ENCODE measurements around the gene ACO2. TPM values are rescaled to one million over a fixed set of nuclear protein-coding genes. Genes with fewer than 3 reads are reported as not detected.

Gene ACO2
- total RNA-seq, 4 donors from 2014 or later = 69.9 to 91.1 (median 76.4) TPM

DNA sequence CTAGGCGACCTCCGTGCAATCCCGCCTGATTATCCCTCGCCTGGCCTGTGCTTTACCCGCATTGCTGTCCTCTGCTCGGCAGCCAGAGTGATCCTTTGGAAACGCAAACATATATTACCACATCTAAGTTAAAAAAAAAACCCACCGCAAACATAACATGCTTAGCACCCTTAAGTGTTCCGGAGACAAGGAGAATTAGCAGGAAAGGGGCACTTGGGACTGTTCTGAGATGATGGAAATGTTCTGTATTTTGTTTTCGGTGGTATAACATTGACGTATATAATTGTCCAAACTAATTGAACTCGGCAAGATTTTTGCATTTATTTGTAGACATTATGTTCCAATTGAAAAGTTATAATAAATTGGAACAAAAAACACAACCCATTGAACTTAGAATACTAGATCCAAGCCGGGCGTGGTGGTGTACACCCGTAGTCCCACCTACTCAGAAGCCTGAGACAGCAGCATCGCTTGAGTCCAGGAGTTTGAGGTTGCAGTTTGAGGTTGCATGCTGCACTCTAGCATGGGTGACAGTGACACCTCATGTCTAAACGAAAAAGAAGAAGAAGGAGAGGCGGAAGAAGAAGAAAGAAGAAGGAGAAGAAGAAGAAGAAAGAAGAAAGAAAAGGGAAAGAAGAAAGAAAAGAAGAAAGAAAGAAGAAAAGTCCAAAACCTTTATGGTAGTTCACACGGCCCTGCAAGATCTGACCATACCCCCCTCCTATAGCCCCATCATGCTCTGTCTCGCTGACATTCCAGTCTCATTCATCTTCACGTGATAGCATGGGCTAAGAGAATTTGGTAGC, 76.0 kb downstream of the ACO2 start:
- peaks cover 0 to 37% (median 14%) of the 10 kb centered on the region in 4 donors for H3K4me1 ChIP-seq
- 19 to 22% methylated on average over 20 to 21 of the region's 21 CpGs for WGBS, 2 donors
- no peak for DNase-seq (ENCODE audit: low spot score in 2 of 2)
- peaks cover 0 to 9% (median 0%) of the 10 kb centered on the region in 3 donors for H3K36me3 ChIP-seq
- no peaks in the 10 kb centered on the region for H3K27me3 ChIP-seq
- H3K27ac ChIP-seq = peak overlapping the region; percentile 27 to 93 (median 76)
- peak overlapping the region in 3 of 4 donors; percentile 84 to 96 (median 90) for H3K4me3 ChIP-seq
- H3K9me3 ChIP-seq = no peaks in the 10 kb centered on the region
- TF ChIP-seq EP300 (IDR thresholded peaks at IDR 0.05) (peak; percentile 13 to 47), CTCF (IDR thresholded peaks at IDR 0.05) (no peak), POLR2A (IDR thresholded peaks at IDR 0.05) (no peak)

GRCh38 chr22:41548830-41549211, 79.9 kb downstream of the ACO2 start:
- no peak overlapping the region for H3K4me3 ChIP-seq
- DNase-seq (ENCODE audit: low spot score in 2 of 2) = no peak
- TF ChIP-seq EP300 (IDR thresholded peaks at IDR 0.05) (no peak), POLR2A (IDR thresholded peaks at IDR 0.05) (no peak), CTCF (IDR thresholded peaks at IDR 0.05) (no peak)
- no peaks in the 10 kb centered on the region for H3K27me3 ChIP-seq
- H3K27ac ChIP-seq = no peak overlapping the region
- 88 to 96% methylated on average over 5 of the region's 5 CpGs for WGBS, 2 donors
- H3K36me3 ChIP-seq = no peaks in the 10 kb centered on the region
- H3K4me1 ChIP-seq = peaks cover 0 to 9% (median 2%) of the 10 kb centered on the region in 4 donors
- no peaks in the 10 kb centered on the region for H3K9me3 ChIP-seq

DNA sequence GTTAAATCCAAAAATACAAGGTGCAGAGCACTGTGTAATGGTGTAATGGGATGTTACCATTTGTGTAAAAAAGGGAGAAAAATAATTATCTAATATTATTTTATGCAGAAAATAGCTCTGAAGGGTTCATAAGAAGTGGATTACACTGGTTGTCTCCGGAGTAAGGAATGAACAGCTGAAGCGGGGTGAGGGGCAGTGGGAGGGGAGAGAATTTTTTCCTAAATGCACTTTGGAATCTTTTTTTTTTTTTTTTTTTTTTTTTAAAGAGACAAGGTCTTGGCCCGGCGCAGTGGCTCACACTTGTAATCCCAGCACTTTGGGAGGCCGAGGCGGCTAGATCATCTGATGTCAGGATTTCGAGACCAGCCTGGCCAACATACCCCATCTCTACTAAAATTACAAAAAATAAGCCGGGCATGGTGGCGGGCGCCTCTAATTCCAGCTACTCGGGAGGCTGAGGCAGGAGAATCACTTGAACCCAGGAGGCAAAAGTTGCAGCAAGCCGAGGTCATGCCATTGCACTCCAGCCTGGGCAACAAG, 82.1 kb downstream of the ACO2 start:
- Histone ChIP-seq H3K4me1 (no peaks in the 10 kb centered on the region), H3K36me3 (no peaks in the 10 kb centered on the region), H3K4me3 (no peak overlapping the region), H3K27me3 (no peaks in the 10 kb centered on the region), H3K9me3 (no peaks in the 10 kb centered on the region), H3K27ac (no peak overlapping the region)
- no peak for TF ChIP-seq POLR2A (IDR thresholded peaks at IDR 0.05)
- TF ChIP-seq EP300 (IDR thresholded peaks at IDR 0.05) = no peak
- TF ChIP-seq CTCF (IDR thresholded peaks at IDR 0.05) = no peak
- 67 to 83% methylated on average over 12 of the region's 12 CpGs for WGBS, 2 donors
- no peak for DNase-seq (ENCODE audit: low spot score in 2 of 2)

DNA sequence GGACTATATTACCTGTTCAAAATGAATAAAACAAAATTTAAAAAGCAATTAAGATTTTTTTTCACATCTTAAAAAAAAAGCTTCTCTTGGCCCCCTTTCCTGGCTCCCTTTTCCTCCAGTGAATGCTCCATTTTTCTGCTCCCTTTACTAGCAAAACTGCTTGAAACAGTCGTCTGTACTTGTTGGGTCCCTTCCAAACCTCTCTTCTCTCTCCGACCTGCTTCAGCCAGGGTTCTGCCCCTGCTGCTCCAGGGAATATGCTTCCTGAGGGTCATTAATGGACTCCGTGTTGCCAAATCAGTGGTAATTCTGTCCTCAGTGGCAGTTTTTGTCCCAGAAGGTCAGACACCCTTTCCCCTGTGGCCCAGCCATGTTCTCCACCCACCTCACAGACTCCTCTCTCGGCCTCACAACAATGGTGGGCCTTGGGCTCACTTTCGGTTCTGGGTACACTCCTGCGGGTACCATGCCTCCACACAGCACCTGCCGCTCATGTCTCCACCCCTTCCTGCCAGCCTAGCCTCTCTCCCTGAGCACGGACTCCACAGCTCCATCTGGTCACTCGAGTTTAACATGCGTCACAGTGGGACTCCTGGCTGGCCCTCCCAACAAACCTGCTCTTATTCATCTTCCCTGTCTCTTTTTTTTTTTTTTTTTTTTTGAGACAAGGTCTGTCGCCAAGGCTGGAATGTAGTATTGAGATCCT, 83.1 kb downstream of the ACO2 start:
- TF ChIP-seq CTCF (IDR thresholded peaks at IDR 0.05) (no peak), EP300 (IDR thresholded peaks at IDR 0.05) (no peak), POLR2A (IDR thresholded peaks at IDR 0.05) (no peak)
- peaks cover 0 to 10% (median 8%) of the 10 kb centered on the region in 4 donors for H3K4me1 ChIP-seq
- DNase-seq (ENCODE audit: low spot score in 2 of 2) = no peak
- no peaks in the 10 kb centered on the region for H3K9me3 ChIP-seq
- no peak overlapping the region for H3K27ac ChIP-seq
- H3K4me3 ChIP-seq = no peak overlapping the region
- H3K36me3 ChIP-seq = no peaks in the 10 kb centered on the region
- 51 to 66% methylated on average over 10 to 11 of the region's 11 CpGs for WGBS, 2 donors
- no peaks in the 10 kb centered on the region for H3K27me3 ChIP-seq

Data from tibial nerve (tissue), 4 donors.